GM19099 (cell line): ENCODE results near the gene ITLN2.

ENCODE experiments used
- POLR2A ChIP-seq: IDR thresholded peaks from 3 replicates; pipeline ENCODE4 v1.6.1; 2011; ENCODE audit warnings: low read depth; ENCODE audit not compliant: insufficient read length; ENCODE audit errors: extremely low read depth

The ITLN2 gene

GRCh38 chr1:160954158-160955104, at the start of gene ITLN2:
Gene ITLN2, minus strand, starts transcription at chr1:160954809. Its CDS starts 68 bp downstream, at chr1:160954741.
- TF ChIP-seq POLR2A, result no peak

- no peak for TF ChIP-seq POLR2A
Observed at GRCh38 chr1:161001525-161001924, 46.9 kb upstream of the ITLN2 start.

- no peak for TF ChIP-seq POLR2A
Observed at GRCh38 chr1:161000736-161001480, 46.3 kb upstream of the ITLN2 start.

GRCh38 chr1:160999376-160999775, 44.8 kb upstream of the ITLN2 start:
- TF ChIP-seq POLR2A, result no peak

DNA sequence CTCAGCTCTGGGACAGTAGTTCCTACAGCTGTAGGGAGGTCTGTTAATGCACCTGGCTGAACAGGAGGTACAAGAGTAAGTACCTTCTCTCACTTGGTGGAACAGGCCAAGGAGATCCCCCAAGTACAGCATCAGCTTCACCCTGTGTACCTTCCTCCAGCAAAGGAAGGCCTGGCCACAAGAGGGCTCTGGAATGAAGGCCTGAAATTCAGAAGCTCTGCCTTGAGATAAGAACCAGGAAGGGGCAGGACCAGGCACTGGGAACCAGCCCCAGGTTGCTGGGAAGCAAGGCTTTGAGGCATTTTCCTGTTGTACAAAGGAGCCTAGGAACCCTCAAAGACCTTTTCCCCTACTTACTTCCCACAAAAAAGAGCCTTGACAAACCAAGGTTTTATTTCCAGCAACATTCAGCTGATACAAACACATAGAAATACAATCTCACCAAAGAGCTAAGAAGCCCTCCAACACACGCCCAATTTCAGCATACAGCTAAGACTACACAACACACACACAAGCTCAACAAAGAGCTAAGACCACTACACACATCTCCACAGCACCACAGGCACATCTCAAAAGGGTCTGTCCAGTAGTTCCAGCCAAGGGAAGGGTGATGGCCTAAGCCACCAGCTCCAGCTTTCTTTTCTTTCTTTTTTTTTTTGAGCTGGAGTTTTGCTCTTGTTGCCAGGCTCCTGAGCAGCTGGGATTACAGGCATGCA, 42.9 kb upstream of the ITLN2 start:
- TF ChIP-seq POLR2A, result no peak

DNA sequence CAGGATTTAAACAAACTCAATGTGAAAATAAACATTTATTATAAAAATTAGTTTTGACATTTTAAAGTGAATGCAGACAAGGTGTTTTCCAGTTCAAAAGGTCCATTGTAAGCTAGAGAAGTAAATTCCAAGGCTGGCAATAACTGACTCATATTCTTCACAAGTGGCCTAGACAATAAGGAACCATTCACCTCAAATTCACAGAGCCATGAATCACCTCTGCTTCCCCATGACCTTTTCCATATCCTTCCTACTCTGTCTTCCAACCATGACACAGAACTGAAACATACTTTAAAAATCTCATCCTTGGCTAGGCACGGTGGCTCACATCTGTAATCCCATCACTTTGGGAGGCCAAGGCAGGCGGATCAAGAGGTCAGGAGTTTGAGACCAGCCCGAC, 41.6 kb upstream of the ITLN2 start:
- TF ChIP-seq POLR2A, result no peak

DNA sequence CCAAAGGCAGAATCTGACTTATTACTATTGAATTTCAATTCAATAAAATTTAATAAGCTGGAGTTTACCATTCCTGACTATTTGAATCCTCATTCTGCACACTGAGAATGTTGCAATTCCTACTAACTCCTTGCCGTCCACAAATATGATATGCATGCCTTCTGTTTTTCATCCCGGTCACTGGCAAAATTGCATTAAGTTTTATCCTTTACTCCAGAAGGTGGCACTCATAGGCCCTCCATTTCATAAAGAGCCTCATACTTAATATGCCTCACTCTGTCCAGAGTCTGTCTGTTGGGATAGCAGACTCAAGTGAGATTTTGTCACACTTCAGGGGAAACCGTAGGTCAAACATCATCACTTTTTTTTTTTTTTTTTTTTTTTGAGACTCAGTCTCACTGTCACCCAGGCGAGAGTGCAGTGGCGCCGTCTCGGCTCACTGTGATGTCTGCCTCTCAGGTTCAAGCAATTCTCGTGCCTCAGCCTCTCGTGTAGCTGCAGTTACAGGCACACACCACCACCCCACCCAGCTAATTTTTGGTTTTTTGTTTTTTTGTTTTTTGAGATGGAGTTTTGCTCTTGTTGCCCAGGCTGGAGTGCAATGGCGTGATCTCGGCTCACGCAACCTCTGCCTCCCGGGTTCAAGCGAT, 39.1 kb upstream of the ITLN2 start:
- no peak for TF ChIP-seq POLR2A

DNA sequence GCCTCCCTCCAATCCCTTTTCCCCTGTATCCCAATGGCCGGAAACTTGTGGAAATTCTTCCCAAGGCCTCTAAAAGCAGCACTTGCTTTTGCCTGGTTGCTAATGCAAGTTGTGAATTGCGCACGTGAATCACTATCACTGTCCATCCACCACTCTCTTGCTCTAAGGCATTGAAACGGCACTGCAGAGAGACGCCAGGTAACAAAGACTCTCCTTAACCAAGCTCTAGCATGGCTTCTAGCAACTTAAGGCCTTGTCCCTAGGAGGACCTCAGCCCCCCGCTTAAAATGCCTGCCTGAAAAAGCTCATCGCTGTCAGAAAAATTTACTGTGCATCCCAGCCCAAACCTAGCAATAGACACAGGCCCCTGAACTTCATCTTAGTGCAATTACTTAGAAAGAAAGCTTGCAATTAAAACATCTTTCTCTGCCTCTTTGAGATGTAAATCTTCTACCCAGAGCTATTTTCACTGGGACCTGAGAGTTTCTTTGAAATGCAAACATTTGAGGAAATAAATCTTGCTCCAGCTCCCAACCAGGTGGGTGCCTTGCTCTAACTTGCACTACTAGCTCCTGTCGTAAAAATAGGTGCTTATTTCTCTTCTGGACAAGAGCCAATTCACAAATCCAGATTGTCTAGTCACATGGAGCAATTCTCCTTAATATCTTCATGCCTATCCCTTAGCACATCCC, 32.9 kb upstream of the ITLN2 start:
- TF ChIP-seq POLR2A, result no peak

DNA sequence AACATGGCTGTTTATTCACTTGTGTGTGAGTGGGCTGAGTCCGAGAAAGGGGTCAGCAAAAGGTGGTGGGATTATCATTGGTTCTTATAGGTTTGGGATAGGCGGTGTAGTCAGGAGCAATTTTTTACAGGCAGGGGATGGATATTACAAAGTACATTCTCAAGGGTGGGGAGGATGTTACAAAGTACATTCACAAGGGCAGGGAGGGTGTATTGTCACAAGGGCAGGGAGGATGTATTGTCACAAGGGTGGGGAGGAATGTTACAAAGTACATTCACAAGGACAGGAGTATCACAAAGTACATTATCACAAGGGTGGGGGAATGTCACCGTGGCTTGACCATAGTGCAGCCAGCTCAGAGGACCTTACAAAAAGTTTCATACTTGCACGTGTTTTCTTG, 31.1 kb upstream of the ITLN2 start:
- no peak for TF ChIP-seq POLR2A

DNA sequence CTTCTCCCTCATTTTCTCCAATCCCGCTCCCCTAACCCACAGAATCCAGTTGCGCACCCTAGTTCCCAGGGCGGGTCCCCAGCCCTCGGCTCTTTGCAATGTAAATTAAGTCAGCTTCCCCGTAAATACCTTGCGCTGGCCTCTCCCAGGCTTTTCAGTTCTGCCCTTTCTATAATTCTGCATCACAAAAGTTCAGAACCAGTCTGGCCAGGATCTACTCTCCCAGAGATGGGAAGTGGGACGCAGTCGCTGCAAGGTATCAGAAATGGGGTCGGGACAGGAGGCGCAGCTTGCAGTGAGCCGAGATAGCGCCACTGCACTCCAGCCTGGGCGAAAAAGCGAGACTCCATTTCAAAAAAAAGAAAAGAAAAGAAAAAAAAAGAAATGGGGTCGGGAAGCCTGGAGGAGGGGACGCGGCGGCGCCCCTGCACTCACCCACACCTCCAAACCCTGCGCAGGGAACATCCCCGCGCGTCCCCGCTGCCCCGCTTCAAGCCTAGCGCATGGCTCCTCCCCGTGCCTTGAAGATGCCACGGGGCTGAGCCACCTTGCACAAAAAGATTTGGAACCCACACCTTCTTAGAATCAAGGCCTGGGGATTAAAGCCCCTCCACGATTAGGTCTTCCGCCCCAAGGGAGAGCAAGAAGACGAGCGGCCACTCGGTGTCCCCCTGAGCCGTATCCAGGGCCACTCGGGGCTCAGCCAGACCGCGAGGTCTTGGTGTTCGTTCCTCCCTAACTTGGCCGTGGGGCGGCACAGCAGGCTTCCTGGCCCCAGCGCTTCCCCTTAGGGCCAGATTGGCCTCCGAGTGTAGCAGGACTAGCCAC, 27.2 kb upstream of the ITLN2 start:
- no peak for TF ChIP-seq POLR2A

- TF ChIP-seq POLR2A, result no peak
Observed at GRCh38 chr1:160979286-160979685, 24.7 kb upstream of the ITLN2 start.

DNA sequence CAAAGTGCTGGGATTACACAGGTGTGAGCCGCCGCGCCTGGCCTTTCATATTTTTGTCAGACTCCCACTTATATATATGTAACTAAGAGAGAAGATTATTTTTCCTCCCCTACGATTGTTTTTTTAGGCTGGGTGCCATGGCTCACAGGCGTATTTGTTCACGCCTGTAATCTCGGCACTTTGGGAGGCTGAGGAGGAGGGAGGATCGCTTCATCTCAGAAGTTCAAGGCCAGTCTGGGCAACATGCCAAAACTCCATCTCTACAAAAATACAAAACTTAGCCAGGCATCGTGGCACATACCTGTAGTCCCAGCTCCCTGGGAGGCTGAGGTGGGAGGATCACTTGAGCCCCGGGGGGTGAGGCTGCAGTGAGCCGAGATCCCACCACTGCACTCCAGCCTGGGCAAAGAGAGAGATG, 23.9 kb upstream of the ITLN2 start:
- TF ChIP-seq POLR2A, result no peak

DNA sequence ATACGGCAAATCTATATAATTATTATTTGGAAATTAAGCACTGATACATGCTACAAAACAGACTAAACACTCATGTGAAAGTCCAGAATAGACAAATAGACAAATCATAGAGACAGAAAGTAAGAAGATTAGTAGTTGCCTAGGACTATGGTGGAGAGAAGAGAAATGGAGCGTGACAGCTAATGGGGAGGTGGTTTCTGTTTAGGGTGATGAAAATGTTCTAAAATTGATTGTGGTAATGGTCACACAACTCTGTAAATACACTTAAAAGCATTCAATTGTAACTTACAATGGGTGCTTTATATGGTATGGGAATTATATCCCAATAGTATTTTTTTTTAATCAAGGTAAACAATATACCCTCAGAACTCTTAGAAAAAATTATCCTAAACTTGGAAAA, 20.4 kb upstream of the ITLN2 start:
- no peak for TF ChIP-seq POLR2A
